Upper lobe of right lung (tissue), 1 donor: Measurements from ENCODE around the gene HIVEP3. TPM values are rescaled to one million over a fixed set of nuclear protein-coding genes. Genes with fewer than 3 reads are reported as not detected.

Source experiments
- ATAC-seq: fragments of 200-7000 bp; cut with Tn5 transposase; one replicate; pipeline ENCODE4 v1.9.1; 2020; ENCODE audit warnings: mild to moderate bottlenecking, moderate library complexity
- DNase-seq: peaks from one replicate; pipeline ENCODE4 v3.0.0-alpha.2; 2020
- H3K27ac ChIP-seq: fragments of 200-600 bp; one replicate; pipeline ENCODE4 v1.8.0; 2022
- H3K27me3 ChIP-seq: fragments of 200-600 bp; one replicate; pipeline ENCODE4 v1.8.0; 2022; ENCODE audit warnings: mild to moderate bottlenecking
- H3K36me3 ChIP-seq: fragments of 200-600 bp; one replicate; pipeline ENCODE4 v1.8.0; 2022
- H3K4me1 ChIP-seq: fragments of 200-600 bp; one replicate; pipeline ENCODE4 v1.8.0; 2022
- H3K4me3 ChIP-seq: fragments of 200-600 bp; one replicate; pipeline ENCODE4 v1.8.0; 2022; ENCODE audit warnings: mild to moderate bottlenecking
- H3K9me3 ChIP-seq: fragments of 200-600 bp; one replicate; pipeline ENCODE4 v1.8.0; 2022
- intact Hi-C: fragments of 100-400 bp; cut with DNase I; formaldehyde crosslinking; loops from one replicate; pipeline ENCODE4 v1.11.0; 2022
- total RNA-seq: library from RNA; stranded (reverse); fragmentation: NEBNext Ultra II Directional; extraction: Animal tissue kit (Norgen Biotek cat#: 25700); gene quantifications from one replicate; pipeline ENCODE4 v1.2.1, GENCODE V29; 2021
- TF ChIP-seq, protein P1 (sequence below): fragments of 200-600 bp; IDR thresholded peaks from one replicate; pipeline ENCODE4 v1.8.0; 2022; ENCODE audit warnings: antibody characterized with exemption
- donor health status: DM: no; HTN: yes; CAD: no; lungs with severe emphysema.

The HIVEP3 gene
- total RNA-seq, 1 donor from 2014 or later, result 16.6 TPM

DNA sequence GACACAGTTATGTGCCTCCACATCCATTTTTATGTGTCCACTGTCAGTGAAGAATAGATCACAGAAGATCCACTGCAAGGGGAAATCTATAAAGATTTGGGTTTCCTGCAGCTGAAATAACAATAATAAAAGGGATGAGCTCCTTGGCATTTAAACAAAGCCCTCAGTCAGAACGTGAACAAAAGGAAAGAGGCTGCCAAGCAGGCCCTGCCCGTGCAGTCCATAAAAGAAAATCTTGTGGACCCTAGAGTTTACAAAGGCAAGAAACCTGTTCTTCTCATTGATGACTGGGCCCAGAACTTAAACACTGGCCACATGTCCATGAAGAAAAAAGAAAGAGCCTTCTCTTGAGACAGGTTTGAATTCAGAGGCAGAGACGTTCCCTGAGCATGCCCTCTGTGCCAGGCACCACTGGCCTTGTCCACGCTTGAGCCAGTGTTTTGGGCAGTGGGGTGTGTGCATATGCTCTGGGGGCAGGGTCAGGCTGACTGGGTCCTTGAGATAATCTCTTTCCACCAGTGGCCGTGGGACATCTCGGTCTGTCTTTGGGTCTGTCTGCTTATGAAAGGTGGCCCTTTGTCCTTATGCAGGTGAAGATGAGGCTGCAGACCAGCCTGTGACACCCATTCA is 142.7 kb downstream of the HIVEP3 start:
- no peak overlapping the region for H3K27ac ChIP-seq
- TF ChIP-seq, protein P1, sequence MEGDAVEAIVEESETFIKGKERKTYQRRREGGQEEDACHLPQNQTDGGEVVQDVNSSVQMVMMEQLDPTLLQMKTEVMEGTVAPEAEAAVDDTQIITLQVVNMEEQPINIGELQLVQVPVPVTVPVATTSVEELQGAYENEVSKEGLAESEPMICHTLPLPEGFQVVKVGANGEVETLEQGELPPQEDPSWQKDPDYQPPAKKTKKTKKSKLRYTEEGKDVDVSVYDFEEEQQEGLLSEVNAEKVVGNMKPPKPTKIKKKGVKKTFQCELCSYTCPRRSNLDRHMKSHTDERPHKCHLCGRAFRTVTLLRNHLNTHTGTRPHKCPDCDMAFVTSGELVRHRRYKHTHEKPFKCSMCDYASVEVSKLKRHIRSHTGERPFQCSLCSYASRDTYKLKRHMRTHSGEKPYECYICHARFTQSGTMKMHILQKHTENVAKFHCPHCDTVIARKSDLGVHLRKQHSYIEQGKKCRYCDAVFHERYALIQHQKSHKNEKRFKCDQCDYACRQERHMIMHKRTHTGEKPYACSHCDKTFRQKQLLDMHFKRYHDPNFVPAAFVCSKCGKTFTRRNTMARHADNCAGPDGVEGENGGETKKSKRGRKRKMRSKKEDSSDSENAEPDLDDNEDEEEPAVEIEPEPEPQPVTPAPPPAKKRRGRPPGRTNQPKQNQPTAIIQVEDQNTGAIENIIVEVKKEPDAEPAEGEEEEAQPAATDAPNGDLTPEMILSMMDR, result no peak

DNA sequence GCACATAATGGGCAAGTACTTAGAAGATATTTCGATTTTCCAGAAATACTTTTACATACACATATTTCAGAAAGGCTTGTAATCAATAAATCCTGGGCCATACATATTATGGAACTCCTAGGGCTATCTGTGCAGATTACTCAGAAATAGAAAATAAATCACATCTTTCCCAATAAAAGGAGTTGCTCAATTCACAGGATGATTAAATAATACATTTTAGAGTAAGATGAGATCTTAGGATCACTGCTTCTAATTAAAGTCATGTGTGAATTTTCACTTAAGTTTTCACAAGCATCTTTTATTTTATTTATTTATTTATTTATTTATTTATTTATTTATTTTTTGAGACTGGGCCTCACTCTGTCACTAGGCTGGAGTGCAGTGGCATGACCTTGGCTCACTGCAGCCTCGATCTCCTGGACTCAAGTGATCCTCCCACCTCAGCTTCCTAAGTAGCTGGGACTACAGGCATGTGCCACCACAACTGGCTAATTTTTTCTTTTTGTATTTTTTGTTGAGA is 144.2 kb downstream of the HIVEP3 start:
- intact Hi-C loops, result no loop called here
- no peaks in the 10 kb centered on the region for H3K9me3 ChIP-seq
- H3K4me3 ChIP-seq, result no peak overlapping the region
- TF ChIP-seq, protein P1, result no peak
- peaks cover 30% of the 10 kb centered on the region for H3K4me1 ChIP-seq
- H3K27ac ChIP-seq, result no peak overlapping the region
- no peak for ATAC-seq
- no peak for DNase-seq
- H3K27me3 ChIP-seq, result no peaks in the 10 kb centered on the region
- H3K36me3 ChIP-seq, result no peaks in the 10 kb centered on the region

More for the DNA sequence above, 142.7 kb downstream of the HIVEP3 start:
- Histone ChIP-seq H3K4me1 (peaks cover 27% of the 10 kb centered on the region), H3K27me3 (no peaks in the 10 kb centered on the region), H3K36me3 (no peaks in the 10 kb centered on the region), H3K4me3 (no peak overlapping the region), H3K9me3 (no peaks in the 10 kb centered on the region)
- ATAC-seq (no peak), DNase-seq (no peak)
- intact Hi-C loops, result no loop called here

DNA sequence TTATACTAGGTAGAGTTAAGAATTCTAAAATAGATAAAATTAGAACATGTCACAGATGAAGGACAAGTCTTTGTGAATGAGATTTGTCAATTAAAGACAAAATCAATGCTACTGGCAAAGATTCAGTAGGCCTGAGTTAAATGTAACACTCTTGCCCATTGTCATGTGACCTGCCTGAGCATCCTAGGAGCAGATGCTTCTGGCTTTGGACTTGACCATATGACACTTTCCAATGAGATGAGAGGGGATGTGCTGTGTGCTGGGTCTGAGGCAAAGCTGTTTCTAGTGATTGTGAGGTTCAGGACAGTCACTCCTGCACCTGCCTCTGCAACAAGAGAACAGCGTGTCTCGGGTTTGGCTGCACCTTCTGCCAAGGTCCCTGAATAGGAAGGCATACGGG is 144.9 kb downstream of the HIVEP3 start:
- TF ChIP-seq, protein P1, result no peak
- Histone ChIP-seq H3K4me3 (no peak overlapping the region), H3K27ac (no peak overlapping the region), H3K36me3 (no peaks in the 10 kb centered on the region), H3K27me3 (no peaks in the 10 kb centered on the region), H3K9me3 (no peaks in the 10 kb centered on the region), H3K4me1 (peaks cover 36% of the 10 kb centered on the region)
- ATAC-seq (no peak), DNase-seq (no peak)
- intact Hi-C loops, result no loop called here

DNA sequence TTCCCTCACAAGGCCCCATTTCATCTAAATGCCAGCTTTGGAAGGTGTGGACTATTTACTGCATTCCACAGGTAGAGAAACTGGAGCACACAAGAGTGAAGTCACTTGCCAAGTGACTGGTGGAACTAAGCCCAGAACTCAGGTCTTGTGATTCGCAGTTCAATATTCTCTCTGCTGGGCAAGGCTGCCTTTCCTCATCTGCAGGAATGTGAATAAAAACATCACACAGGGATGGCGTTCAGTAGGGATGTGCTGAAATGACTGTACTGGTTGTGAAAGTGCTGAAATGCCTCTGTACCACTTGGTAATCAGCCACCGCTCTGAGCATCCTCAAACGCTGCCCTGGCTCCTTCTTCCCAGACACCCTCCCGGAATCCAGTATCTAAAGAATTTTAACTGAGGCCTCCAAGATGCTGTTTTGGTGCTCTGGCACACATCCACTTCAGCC is 145.6 kb downstream of the HIVEP3 start:
- H3K36me3 ChIP-seq, result no peaks in the 10 kb centered on the region
- H3K27ac ChIP-seq, result peak overlapping the region; percentile 24
- H3K4me3 ChIP-seq, result no peak overlapping the region
- H3K27me3 ChIP-seq, result no peaks in the 10 kb centered on the region
- intact Hi-C loops, result no loop called here
- TF ChIP-seq, protein P1, result no peak
- H3K4me1 ChIP-seq, result peaks cover 43% of the 10 kb centered on the region
- DNase-seq, result no peak
- no peaks in the 10 kb centered on the region for H3K9me3 ChIP-seq
- ATAC-seq, result peak; percentile 83

DNA sequence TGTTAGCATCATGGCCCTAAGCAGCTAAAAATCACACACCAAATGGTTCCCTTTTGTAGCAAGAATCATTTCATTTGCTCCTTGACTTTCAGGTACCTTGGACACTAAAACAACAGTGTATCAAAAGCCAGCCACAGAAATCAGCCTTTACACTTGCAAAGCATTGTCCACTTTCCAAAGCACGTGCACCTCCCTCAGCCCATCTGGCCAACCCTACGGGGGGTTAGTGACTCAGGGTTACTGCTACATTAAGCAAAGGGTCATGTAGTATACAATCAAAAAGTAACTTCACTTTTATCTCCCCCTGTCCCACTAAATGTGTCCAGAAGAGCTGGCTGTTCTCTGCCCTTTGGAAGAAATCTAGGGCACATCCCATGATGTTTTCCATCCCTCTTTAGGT is 149.7 kb downstream of the HIVEP3 start:
- Histone ChIP-seq H3K27ac (no peak overlapping the region), H3K9me3 (no peaks in the 10 kb centered on the region)

More for the DNA sequence above, 149.7 kb downstream of the HIVEP3 start:
- intact Hi-C loops, result no loop called here
- DNase-seq (no peak), ATAC-seq (no peak)
- no peaks in the 10 kb centered on the region for H3K27me3 ChIP-seq
- H3K4me3 ChIP-seq, result no peak overlapping the region
- H3K36me3 ChIP-seq, result no peaks in the 10 kb centered on the region
- peaks cover 69% of the 10 kb centered on the region for H3K4me1 ChIP-seq
- TF ChIP-seq, protein P1, result no peak
